Measurements from ENCODE around the gene REEP1. TPM values are rescaled to one million over a fixed set of nuclear protein-coding genes. Genes with fewer than 3 reads are reported as not detected.

REEP1 gene
- total and polyA plus RNA-seq, 2 donors (not counting 1 experiment from before 2014, with no cell fraction given) = not detected

GRCh38 chr2:86241611-86242010, 95.8 kb downstream of the REEP1 start:
- ChIA-PET CTCF (interaction anchor here (1.4 kb wide), 1 partner anchor 20 kb away, joined by 4 read pairs; no protein-coding TSS in a partner anchor), POLR2A (interaction anchor here (0.7 kb wide), 1 partner anchor 122 kb away, joined by 3 read pairs; no protein-coding TSS in a partner anchor)
- Histone ChIP-seq H3K27me3 (replicated peaks in 1 of 4; ENCODE audit: control extremely low read depth in 1 of 4, control insufficient read depth in 3 of 4, insufficient read depth in 4 of 4, low read length in 3 of 4) (no peaks in the 10 kb centered on the region), H3K36me3 (replicated peaks in 1 of 2; ENCODE audit: control extremely low read depth in 1 of 2, control insufficient read depth in 1 of 2, extremely low read depth in 1 of 2, insufficient read depth in 2 of 2, low read length in 1 of 2) (no peaks in the 10 kb centered on the region), H3K79me2 (ENCODE audit: control insufficient read depth, insufficient read depth, low read length) (no peaks in the 10 kb centered on the region), H3K9me3 (ENCODE audit: control extremely low read depth in 1 of 3, control insufficient read depth in 2 of 3, insufficient read depth in 1 of 3, low read length in 2 of 3) (peaks cover 0 to 3% (median 0%) of the 10 kb centered on the region in 3 donors), H3K4me3 (ENCODE audit: control extremely low read depth in 1 of 5, extremely low read depth in 1 of 5, insufficient read depth in 1 of 5, low read depth in 2 of 5, low read length in 4 of 5) (no peak overlapping the region), H3K4me1 (ENCODE audit: control insufficient read depth in 2 of 2, insufficient read depth in 2 of 2, low read length in 2 of 2) (peaks cover 70 to 71% of the 10 kb centered on the region in 2 donors), H3K9ac (ENCODE audit: low read length) (no peak overlapping the region), H2AFZ (ENCODE audit: insufficient read depth, low read depth, low read length, poor library complexity, severe bottlenecking) (no peak overlapping the region), H4K20me1 (ENCODE audit: control insufficient read depth, insufficient read depth, low read length, poor library complexity, severe bottlenecking) (no peaks in the 10 kb centered on the region), H3K27ac (ENCODE audit: low read length in 2 of 2) (no peak overlapping the region), H3K4me2 (replicated peaks; ENCODE audit: low read depth, low read length, poor library complexity, severe bottlenecking) (peak overlapping the region; percentile 34)
- intact Hi-C loops (cut with micrococcal nuclease) = no loop called here
- Mint-ChIP-seq H3K27ac (peak overlapping the region; percentile 60), H3K4me1 (peaks cover 72% of the 10 kb centered on the region), H3K4me3 (no peak overlapping the region), H3K27me3 (no peaks in the 10 kb centered on the region), H3K9me3 (ENCODE audit: insufficient read depth) (no peaks in the 10 kb centered on the region)
- TF ChIP-seq EZH2 (IDR thresholded peaks at IDR 0.05; ENCODE audit: borderline replicate concordance, insufficient read depth, low read depth, low read length, poor library complexity, severe bottlenecking) = no peak
- no peak for TF ChIP-seq CTCF (IDR thresholded peaks at IDR 0.05)
- DNase-seq (peak; percentile 59), ATAC-seq (ENCODE audit: low read depth) (no peak)
- 35% methylated on average over 6 of the region's 6 CpGs for WGBS (ENCODE audit: insufficient coverage)

- ChIA-PET POLR2A (no interaction called here), CTCF (no interaction called here)
- Histone ChIP-seq H3K27me3 (replicated peaks in 1 of 4; ENCODE audit: control extremely low read depth in 1 of 4, control insufficient read depth in 3 of 4, insufficient read depth in 4 of 4, low read length in 3 of 4) (no peaks in the 10 kb centered on the region), H2AFZ (ENCODE audit: insufficient read depth, low read depth, low read length, poor library complexity, severe bottlenecking) (no peak overlapping the region), H3K36me3 (replicated peaks in 1 of 2; ENCODE audit: control extremely low read depth in 1 of 2, control insufficient read depth in 1 of 2, extremely low read depth in 1 of 2, insufficient read depth in 2 of 2, low read length in 1 of 2) (no peaks in the 10 kb centered on the region), H3K79me2 (ENCODE audit: control insufficient read depth, insufficient read depth, low read length) (no peaks in the 10 kb centered on the region), H3K27ac (ENCODE audit: low read length in 2 of 2) (no peak overlapping the region), H3K4me1 (ENCODE audit: control insufficient read depth in 2 of 2, insufficient read depth in 2 of 2, low read length in 2 of 2) (peaks cover 70 to 71% of the 10 kb centered on the region in 2 donors), H3K4me2 (replicated peaks; ENCODE audit: low read depth, low read length, poor library complexity, severe bottlenecking) (no peak overlapping the region), H3K9me3 (ENCODE audit: control extremely low read depth in 1 of 3, control insufficient read depth in 2 of 3, insufficient read depth in 1 of 3, low read length in 2 of 3) (peaks cover 0 to 3% (median 0%) of the 10 kb centered on the region in 3 donors), H3K9ac (ENCODE audit: low read length) (no peak overlapping the region), H4K20me1 (ENCODE audit: control insufficient read depth, insufficient read depth, low read length, poor library complexity, severe bottlenecking) (no peaks in the 10 kb centered on the region), H3K4me3 (ENCODE audit: control extremely low read depth in 1 of 5, extremely low read depth in 1 of 5, insufficient read depth in 1 of 5, low read depth in 2 of 5, low read length in 4 of 5) (no peak overlapping the region)
- ATAC-seq (ENCODE audit: low read depth) (no peak), DNase-seq (no peak)
- TF ChIP-seq EZH2 (IDR thresholded peaks at IDR 0.05; ENCODE audit: borderline replicate concordance, insufficient read depth, low read depth, low read length, poor library complexity, severe bottlenecking) (no peak), CTCF (IDR thresholded peaks at IDR 0.05) (no peak)
- Mint-ChIP-seq H3K9me3 (ENCODE audit: insufficient read depth) (no peaks in the 10 kb centered on the region), H3K27ac (peak overlapping the region; percentile 71), H3K4me3 (no peak overlapping the region), H3K27me3 (no peaks in the 10 kb centered on the region), H3K4me1 (peaks cover 70% of the 10 kb centered on the region)
- 78% methylated on average over 7 of the region's 14 CpGs for WGBS (ENCODE audit: insufficient coverage)
- intact Hi-C loops (cut with micrococcal nuclease) = no loop called here
Measured at GRCh38 chr2:86240251-86240650, 97.2 kb downstream of the REEP1 start.

Data from B cell (primary cell).